HK-2 (cell line): Measurements from ENCODE around the gene HUNK.
A peak's percentile ranks its signal among the peaks of the same experiment; 100 is the strongest.
"Not testable (repeated sequence)": the region's sequence is repeated elsewhere in the genome, so short reads cannot be mapped to it uniquely, and the experiment has no call there.

Source experiments
- DNase-seq: peaks from one replicate; pipeline ENCODE4 v3.0.0-alpha.2; 2018; ENCODE audit not compliant: unreplicated experiment

The HUNK gene

GRCh38 chr21:31870472-31871193, 2.2 kb upstream of the HUNK start:
- no peak for DNase-seq

GRCh38 chr21:31871371-31871770, 1.4 kb upstream of the HUNK start:
- DNase-seq, result not testable (repeated sequence)

GRCh38 chr21:31872072-31872451, 758 bp upstream of the HUNK start:
- no peak for DNase-seq

- peak; percentile 41 for DNase-seq
Measured at GRCh38 chr21:31873275-31873695, 465 bp downstream of the HUNK start.

- DNase-seq, result peak; percentile 61
Measured at GRCh38 chr21:31873696-31874599, 1.1 kb downstream of the HUNK start.

GRCh38 chr21:31874812-31875212, 2.0 kb downstream of the HUNK start:
- DNase-seq, result no peak

GRCh38 chr21:31875496-31876015, 2.7 kb downstream of the HUNK start:
- no peak for DNase-seq

GRCh38 chr21:31877463-31877957, 4.7 kb downstream of the HUNK start:
- no peak for DNase-seq

GRCh38 chr21:31878831-31879230, 6.0 kb downstream of the HUNK start:
- DNase-seq, result no peak

GRCh38 chr21:31879241-31879650, 6.4 kb downstream of the HUNK start:
- no peak for DNase-seq

GRCh38 chr21:31879911-31880310, 7.1 kb downstream of the HUNK start:
- DNase-seq, result no peak

- no peak for DNase-seq
Measured at GRCh38 chr21:31880816-31881215, 8.0 kb downstream of the HUNK start.

- DNase-seq, result no peak
Measured at GRCh38 chr21:31882711-31883110, 9.9 kb downstream of the HUNK start.

- DNase-seq, result no peak
Measured at GRCh38 chr21:31885146-31885545, 12.3 kb downstream of the HUNK start.

- no peak for DNase-seq
Measured at GRCh38 chr21:31886915-31887314, 14.1 kb downstream of the HUNK start.

GRCh38 chr21:31887391-31887841, 14.6 kb downstream of the HUNK start:
- no peak for DNase-seq

GRCh38 chr21:31888936-31889371, 16.1 kb downstream of the HUNK start:
- DNase-seq, result peak; percentile 33

GRCh38 chr21:31889460-31889859, 16.6 kb downstream of the HUNK start:
- DNase-seq, result no peak

- DNase-seq, result no peak
Measured at GRCh38 chr21:31892686-31893085, 19.9 kb downstream of the HUNK start.

GRCh38 chr21:31893851-31894415, 21.1 kb downstream of the HUNK start:
- DNase-seq, result no peak

GRCh38 chr21:31894457-31894856, 21.6 kb downstream of the HUNK start:
- no peak for DNase-seq
